ENCODE data around the gene DNAH7.

GRCh38 chr2:195763866-195764265 is 304.8 kb downstream of the DNAH7 start:
- TF ChIP-seq CTCF (IDR thresholded peaks at IDR 0.05; ENCODE audit: extremely low read depth in 1 of 2, insufficient read depth in 1 of 2, low read depth in 1 of 2, low read length in 2 of 2) (no peak), EZH2 (IDR thresholded peaks at IDR 0.05; ENCODE audit: borderline replicate concordance, low read depth, low read length, severe bottlenecking) (no peak), POLR2A (IDR thresholded peaks at IDR 0.05; ENCODE audit: low read depth, low read length) (no peak), JUN (IDR thresholded peaks at IDR 0.05; ENCODE audit: borderline replicate concordance, insufficient read depth, insufficient read length, low read depth) (no peak), GATA2 (IDR thresholded peaks at IDR 0.05; ENCODE audit: insufficient read depth, insufficient read length, low read depth, low read length) (no peak), POLR2AphosphoS5 (IDR thresholded peaks at IDR 0.05; ENCODE audit: insufficient read depth, low read depth, low read length) (no peak), MAX (IDR thresholded peaks at IDR 0.05; ENCODE audit: insufficient read depth, insufficient read length) (no peak), FOS (IDR thresholded peaks at IDR 0.05; ENCODE audit: borderline replicate concordance, insufficient read depth, low read length) (no peak)
